AG08396 (cell line): Measurements from ENCODE around the gene TMPRSS4.
"Not testable (repeated sequence)": the region's sequence is repeated elsewhere in the genome, so short reads cannot be mapped to it uniquely, and the experiment has no call there.

ENCODE experiments used
- DNase-seq: peaks from one replicate; pipeline ENCODE4 v3.0.0; 2012; ENCODE audit warnings: low spot score, mixed read lengths

Gene TMPRSS4

GRCh38 chr11:118056806-118057205 lies 20.1 kb upstream of the TMPRSS4 start:
- no peak for DNase-seq

- no peak for DNase-seq
Observed at GRCh38 chr11:118057251-118058145, 19.4 kb upstream of the TMPRSS4 start.

DNA sequence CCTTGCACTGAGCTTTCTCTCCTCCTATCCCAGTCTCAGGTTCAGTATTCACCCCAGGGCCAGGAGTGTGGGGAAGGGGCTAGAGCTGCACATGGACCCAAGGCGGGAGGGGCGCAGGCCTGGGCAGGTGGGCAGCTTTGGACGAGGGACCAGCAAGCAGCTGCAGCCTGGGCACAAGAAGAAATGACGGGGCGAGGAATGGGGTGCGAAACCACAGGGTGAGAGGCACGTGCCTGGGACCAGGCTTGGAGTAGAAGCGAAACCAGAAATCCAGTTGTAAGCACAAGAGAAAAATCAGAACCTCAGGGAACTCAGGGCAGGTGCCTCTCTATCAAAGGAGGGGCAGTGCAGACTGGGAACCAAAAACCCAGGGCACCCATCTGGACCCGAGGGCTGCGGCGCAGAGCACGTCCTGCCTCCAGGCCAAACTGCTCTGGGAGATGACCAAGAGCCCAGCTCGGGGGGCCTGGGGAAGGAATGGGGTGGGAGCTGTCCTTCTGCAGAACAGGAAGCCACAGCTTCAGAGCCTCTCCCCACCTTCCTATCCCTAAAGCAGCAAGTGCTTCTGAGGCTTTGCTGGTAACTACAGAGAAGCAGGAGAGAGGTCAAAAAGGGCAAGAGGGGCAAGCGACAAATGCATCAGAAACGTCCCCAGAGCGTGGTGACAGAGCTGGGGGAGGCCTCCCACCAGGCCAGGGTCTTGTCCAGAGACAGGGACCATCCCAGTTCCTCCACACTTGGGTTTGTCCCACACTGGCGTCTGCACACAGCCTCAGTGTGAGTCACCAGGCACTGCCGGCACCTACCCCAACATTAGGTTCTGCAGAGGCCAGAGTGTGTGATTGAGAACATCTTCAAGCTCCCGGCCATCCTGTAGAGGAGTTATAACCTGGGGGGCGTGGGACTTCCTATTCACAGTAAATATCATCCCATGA lies 18.3 kb upstream of the TMPRSS4 start:
- DNase-seq, result no peak

DNA sequence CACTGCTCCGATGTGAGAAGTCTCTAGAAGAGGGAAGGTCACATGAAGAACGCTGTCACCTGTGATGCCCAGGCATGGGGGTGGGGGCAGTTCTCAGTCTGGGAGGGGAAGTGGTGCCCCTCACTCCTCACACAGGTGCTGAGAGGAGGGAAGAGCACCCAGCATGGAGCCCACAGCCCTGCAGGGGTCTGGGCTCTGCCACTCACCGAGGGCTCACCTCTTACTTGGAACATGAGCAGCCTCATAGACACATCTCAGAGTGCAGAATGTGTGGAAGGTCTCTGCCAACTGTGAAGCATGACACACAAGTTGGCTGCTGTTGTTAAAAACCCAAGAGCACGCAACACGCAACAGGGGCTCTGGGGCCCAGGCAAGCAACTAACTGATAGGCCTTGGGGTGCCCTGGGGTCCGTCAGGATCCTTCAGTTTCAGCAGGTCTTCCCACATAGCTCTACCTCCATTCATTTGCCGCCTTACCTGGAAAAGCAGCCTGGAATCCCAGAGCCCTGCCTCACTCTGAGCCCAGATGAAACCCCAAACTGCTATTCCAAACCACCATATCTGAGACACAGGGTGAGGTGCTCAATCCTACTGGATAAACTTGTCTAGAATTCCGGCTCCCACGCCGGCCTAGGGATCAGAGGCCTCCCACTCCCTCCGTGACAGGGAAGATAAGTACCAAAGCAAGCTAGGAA lies 17.5 kb upstream of the TMPRSS4 start:
- no peak for DNase-seq

DNA sequence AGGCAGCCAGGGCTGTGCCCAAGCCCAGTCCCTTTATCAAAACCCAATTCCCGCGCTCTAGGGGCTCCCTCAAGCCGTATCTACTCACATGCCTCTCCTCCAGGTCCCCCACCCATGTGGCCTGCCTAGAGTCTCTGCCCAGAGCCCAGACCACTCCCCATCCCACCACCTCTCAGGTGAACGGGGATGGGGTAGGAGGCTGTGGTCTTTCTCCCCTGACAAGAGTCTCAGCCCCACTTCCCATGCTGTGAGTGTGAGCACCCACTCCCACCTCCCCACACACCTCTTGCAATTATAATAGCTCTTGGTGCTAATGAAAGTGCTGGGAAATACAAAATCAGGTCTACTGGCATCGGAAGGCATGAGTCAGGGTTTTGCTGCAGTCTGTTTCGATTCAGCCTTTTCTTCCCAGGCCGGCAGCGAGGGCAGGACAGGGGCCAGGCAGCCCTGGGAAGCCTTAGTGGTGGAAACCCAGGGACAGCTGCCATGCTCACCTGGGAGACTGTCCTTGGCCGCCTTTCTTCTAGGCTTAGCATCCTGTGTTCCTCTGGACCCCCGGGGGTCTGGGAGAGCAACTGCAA lies 16.7 kb upstream of the TMPRSS4 start:
- no peak for DNase-seq

DNA sequence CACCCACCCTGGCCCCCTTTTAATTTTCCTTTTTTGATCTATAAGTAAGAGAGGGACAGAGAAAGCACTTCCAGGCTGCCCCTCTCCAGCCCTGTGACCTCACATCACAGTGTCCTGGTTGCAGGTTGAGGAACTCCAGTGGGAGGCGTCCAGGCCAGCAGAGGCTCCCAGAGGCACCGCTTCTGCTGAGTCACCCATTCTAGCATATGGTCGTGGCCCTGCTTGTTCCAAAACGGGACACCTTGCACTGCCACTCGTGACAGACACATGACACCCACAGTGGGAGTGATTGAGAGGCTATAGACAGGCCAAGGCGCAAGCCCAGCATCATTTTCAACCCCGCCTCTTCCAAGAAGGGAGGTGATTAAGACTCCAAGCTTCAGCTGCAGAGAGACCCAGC lies 16.0 kb upstream of the TMPRSS4 start:
- DNase-seq, result no peak

- DNase-seq, result no peak
Observed at GRCh38 chr11:118061586-118062125, 15.2 kb upstream of the TMPRSS4 start.

DNA sequence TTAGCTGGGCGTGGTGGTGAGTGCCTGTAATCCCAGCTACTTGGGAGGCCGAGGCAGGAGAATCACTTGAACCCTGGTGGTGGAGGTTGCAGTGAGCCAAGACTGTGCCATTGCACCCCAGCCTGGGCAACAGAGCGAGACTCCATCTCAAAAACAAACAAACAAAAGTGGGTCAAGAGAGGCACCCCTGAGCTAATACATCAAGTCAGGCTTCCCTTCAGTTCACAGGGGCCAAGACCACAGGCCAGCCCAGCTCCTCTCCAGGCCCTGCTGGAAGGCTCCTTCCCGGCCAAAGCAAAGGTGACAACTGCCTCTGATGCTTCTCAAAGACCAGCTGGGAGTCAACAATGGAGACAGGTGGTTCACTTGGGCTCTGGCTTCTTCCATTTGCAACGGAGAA lies 14.7 kb upstream of the TMPRSS4 start:
- DNase-seq, result not testable (repeated sequence)

- DNase-seq, result not testable (repeated sequence)
Observed at GRCh38 chr11:118062631-118063030, 14.2 kb upstream of the TMPRSS4 start.

DNA sequence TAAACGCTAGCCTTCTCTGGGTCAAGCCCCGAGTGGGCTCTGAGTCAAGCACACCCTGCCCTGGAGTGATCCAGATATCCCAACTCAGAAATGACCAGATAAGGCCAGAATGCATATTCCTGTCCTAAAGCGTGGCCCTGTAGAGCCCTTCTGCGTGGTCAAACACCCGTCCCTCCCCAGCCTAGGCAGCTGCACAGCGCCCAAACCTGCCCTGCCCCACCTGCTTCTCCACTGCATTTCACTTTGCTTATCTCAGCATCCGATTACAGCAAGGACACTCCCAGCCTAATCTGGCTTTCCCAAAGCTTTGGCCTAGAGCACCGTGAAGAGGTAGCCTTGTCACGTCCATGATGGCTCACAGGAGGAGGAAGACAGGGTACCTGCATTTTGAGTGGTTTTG lies 11.9 kb upstream of the TMPRSS4 start:
- DNase-seq, result no peak

- DNase-seq, result no peak
Observed at GRCh38 chr11:118065384-118065783, 11.5 kb upstream of the TMPRSS4 start.

DNA sequence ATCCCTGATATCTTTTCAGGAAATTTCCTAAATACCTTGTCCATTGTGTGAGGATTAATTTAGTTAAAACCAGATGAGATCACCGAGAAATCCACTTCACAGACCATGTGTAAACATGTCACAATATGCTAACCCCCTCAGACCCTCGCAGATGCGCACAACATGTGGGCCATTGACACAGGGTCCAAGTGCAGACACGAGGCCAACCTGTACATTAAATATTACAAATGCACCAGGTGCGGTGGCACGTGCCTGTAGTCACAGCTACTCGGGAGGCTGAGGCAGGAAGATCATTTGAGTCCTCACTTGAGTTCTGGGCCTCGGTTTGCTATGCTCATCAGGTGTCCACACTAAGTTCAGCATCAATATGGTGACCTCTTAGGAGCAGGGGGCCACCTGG lies 9.9 kb upstream of the TMPRSS4 start:
- no peak for DNase-seq

DNA sequence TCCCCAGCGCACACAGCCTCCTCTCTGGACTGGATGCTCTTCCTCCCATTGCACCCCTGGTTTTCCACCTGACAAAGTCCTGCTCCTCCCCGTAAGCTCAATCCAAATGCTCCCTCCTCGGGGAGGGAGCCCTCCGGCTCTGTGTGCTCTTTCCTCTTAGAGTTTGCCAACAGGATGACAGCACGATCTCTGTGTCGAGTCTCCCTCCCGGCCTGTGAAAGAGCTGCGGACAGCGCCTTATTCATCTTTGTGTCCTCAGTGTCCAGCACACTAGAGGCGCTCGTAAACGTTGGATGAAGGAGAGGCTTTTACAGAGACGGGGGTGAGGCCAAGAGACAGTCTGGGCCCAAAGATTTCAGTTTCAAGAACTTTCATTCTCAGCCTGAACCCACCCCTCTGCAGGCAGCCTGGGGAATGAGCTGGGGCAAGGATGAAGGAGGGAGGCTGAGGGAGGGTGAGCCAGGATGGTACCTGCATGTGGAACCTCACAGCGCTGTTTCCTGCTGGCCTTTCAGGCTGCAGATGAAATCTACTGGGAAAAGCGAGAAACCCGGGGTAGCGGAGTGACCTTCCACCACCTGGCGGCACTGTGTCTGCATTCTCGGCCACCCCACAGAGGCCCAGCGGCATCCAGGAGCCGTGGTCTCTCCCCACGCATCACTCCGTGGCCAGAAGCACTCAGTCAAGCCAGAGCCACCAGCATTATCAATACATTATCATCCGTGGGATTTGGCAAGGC lies 8.5 kb upstream of the TMPRSS4 start:
- DNase-seq, result no peak

- no peak for DNase-seq
Observed at GRCh38 chr11:118068945-118069612, 7.8 kb upstream of the TMPRSS4 start.

DNA sequence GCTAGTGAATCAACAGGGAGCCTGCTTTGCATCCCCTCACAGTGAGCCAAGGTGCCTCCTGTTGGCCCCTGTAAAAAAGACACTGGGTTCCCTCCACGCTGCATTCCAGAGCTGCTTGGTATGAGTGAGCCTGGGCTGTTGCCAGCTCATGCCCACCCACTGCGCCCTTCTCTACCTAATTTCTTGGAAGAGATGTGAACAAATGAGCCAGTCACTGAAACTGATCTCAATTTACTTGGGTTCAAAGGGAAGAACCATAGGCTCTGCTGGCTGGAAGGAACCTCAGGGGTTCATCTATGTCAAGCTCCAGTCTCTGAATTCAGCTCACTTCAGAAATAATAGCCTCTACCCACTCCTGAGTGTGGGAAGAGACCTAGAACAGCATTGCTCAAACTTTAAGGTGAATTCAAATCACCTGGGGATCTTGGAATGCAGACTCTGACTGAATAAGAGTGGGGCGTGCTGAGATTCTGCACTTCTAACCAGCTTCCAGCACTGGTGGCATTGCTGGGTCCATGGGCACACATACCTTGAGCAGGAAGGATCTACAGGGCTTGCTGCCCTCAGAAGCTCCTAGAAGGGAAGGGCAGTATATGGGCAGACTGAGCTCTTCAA lies 5.4 kb upstream of the TMPRSS4 start:
- DNase-seq, result no peak

GRCh38 chr11:118073554-118073953 lies 3.3 kb upstream of the TMPRSS4 start:
- DNase-seq, result no peak

GRCh38 chr11:118074091-118074685 lies 2.7 kb upstream of the TMPRSS4 start:
- DNase-seq, result no peak

- DNase-seq, result no peak
Observed at GRCh38 chr11:118074785-118075184, 2.1 kb upstream of the TMPRSS4 start.

- no peak for DNase-seq
Observed at GRCh38 chr11:118078911-118079411, 2.1 kb downstream of the TMPRSS4 start.
